ENCODE results near the gene RAB31.

GRCh38 chr18:9894454-9895068, 186.5 kb downstream of the RAB31 start:
- TF ChIP-seq HOXA7 (CRISPR knock-in tag; IDR thresholded peaks at IDR 0.05; ENCODE audit: borderline replicate concordance) (no peak), ZNF645 (tag by site-specific recombination; IDR thresholded peaks at IDR 0.05) (no peak), ELK4 (IDR thresholded peaks at IDR 0.05; ENCODE audit: borderline replicate concordance, low read depth, low read length) (no peak), SALL2 (tag by site-specific recombination; IDR thresholded peaks at IDR 0.05; ENCODE audit: borderline replicate concordance) (no peak), ZNF302 (tag by site-specific recombination; IDR thresholded peaks at IDR 0.05; ENCODE audit: low read depth) (no peak), TCF7L2 (IDR thresholded peaks at IDR 0.05; ENCODE audit: borderline replicate concordance, low read depth, low read length) (no peak)
- TF ChIP-seq, protein P1, sequence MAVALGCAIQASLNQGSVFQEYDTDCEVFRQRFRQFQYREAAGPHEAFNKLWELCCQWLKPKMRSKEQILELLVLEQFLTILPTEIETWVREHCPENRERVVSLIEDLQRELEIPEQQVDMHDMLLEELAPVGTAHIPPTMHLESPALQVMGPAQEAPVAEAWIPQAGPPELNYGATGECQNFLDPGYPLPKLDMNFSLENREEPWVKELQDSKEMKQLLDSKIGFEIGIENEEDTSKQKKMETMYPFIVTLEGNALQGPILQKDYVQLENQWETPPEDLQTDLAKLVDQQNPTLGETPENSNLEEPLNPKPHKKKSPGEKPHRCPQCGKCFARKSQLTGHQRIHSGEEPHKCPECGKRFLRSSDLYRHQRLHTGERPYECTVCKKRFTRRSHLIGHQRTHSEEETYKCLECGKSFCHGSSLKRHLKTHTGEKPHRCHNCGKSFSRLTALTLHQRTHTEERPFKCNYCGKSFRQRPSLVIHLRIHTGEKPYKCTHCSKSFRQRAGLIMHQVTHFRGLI (tag by site-specific recombination; IDR thresholded peaks at IDR 0.05) = no peak
- TF ChIP-seq, protein P2, sequence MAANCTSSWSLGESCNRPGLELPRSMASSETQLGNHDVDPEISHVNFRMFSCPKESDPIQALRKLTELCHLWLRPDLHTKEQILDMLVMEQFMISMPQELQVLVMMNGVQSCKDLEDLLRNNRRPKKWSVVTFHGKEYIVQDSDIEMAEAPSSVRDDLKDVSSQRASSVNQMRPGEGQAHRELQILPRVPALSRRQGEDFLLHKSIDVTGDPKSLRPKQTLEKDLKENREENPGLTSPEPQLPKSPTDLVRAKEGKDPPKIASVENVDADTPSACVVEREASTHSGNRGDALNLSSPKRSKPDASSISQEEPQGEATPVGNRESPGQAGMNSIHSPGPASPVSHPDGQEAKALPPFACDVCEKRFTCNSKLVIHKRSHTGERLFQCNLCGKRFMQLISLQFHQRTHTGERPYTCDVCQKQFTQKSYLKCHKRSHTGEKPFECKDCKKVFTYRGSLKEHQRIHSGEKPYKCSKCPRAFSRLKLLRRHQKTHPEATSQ (tag by site-specific recombination; IDR thresholded peaks at IDR 0.05) = no peak
- TF ChIP-seq, protein P3, sequence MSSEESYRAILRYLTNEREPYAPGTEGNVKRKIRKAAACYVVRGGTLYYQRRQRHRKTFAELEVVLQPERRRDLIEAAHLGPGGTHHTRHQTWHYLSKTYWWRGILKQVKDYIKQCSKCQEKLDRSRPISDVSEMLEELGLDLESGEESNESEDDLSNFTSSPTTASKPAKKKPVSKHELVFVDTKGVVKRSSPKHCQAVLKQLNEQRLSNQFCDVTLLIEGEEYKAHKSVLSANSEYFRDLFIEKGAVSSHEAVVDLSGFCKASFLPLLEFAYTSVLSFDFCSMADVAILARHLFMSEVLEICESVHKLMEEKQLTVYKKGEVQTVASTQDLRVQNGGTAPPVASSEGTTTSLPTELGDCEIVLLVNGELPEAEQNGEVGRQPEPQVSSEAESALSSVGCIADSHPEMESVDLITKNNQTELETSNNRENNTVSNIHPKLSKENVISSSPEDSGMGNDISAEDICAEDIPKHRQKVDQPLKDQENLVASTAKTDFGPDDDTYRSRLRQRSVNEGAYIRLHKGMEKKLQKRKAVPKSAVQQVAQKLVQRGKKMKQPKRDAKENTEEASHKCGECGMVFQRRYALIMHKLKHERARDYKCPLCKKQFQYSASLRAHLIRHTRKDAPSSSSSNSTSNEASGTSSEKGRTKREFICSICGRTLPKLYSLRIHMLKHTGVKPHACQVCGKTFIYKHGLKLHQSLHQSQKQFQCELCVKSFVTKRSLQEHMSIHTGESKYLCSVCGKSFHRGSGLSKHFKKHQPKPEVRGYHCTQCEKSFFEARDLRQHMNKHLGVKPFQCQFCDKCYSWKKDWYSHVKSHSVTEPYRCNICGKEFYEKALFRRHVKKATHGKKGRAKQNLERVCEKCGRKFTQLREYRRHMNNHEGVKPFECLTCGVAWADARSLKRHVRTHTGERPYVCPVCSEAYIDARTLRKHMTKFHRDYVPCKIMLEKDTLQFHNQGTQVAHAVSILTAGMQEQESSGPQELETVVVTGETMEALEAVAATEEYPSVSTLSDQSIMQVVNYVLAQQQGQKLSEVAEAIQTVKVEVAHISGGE (tag by site-specific recombination; conservative IDR thresholded peaks at IDR 0.05; ENCODE audit: low read depth) = no peak
